H1 (cell line): ENCODE data around the gene LANCL1. TPM values are rescaled to one million over a fixed set of nuclear protein-coding genes. Genes with fewer than 3 reads are reported as not detected.

ENCODE experiments used
- CTCF ChIA-PET: fragments of 300-600 bp; sonication (Branson Sonifier 250); formaldehyde crosslinking; loops from one replicate; lab custom pipeline; 2021; ENCODE audit not compliant: partially characterized antibody; lab: Charles Lee
- POLR2A ChIA-PET: fragments of 300-600 bp; sonication (Branson Sonifier 250); formaldehyde crosslinking; loops from one replicate; lab custom pipeline; 2021; ENCODE audit warnings: inconsistent platforms; ENCODE audit not compliant: partially characterized antibody; lab: Charles Lee
- DNase-seq, 2 experiments: peaks; one replicate each; pipeline versions ENCODE4 v3.0.0 to v3.0.0-alpha.2; 2010 to 2022; ENCODE audit warnings: low spot score in 2 of 2, low read depth in 1 of 2, mixed read lengths in 1 of 2
- FAIRE-seq: peaks from 2 replicates; lab custom pipeline; 2011; peaks lifted over from hg19 to GRCh38; lab: Jason Lieb, UNC
- H2AFZ ChIP-seq: 2 replicates; pipeline ENCODE4 v1.8.1; 2012; ENCODE audit warnings: low read length, inconsistent platforms
- H2AK5ac ChIP-seq: 2 replicates; pipeline ENCODE4 v1.6.1; 2013; ENCODE audit warnings: low read depth, low read length
- H2BK120ac ChIP-seq: replicated peaks from 2 replicates; pipeline ENCODE3; 2013; ENCODE audit warnings: low read depth, low read length, inconsistent platforms
- H2BK12ac ChIP-seq: 2 replicates; pipeline ENCODE4 v1.6.1; 2013; ENCODE audit warnings: low read depth, low read length
- H2BK15ac ChIP-seq: 2 replicates; pipeline ENCODE4 v1.6.1; 2013; ENCODE audit warnings: low read length
- H2BK20ac ChIP-seq: 2 replicates; pipeline ENCODE4 v1.6.1; 2013; ENCODE audit warnings: low read length
- H2BK5ac ChIP-seq: 2 replicates; pipeline ENCODE4 v1.6.1; 2013; ENCODE audit warnings: low read depth, low read length
- H3K14ac ChIP-seq: 2 replicates; pipeline ENCODE4 v1.6.1; 2013; ENCODE audit warnings: inconsistent platforms; ENCODE audit not compliant: insufficient read length
- H3K18ac ChIP-seq: 2 replicates; pipeline ENCODE4 v1.6.1; 2013; ENCODE audit warnings: low read length; ENCODE audit errors: extremely low read depth
- H3K23ac ChIP-seq: 2 replicates; pipeline ENCODE4 v1.6.1; 2013; ENCODE audit warnings: inconsistent platforms; ENCODE audit not compliant: insufficient read length
- H3K23me2 ChIP-seq: 2 replicates; pipeline ENCODE4 v1.6.1; 2013; ENCODE audit warnings: low read depth, low read length
- H3K27ac ChIP-seq: 2 replicates; pipeline ENCODE4 v1.6.1; 2011; ENCODE audit warnings: low read depth, low read length, inconsistent platforms
- H3K27me3 ChIP-seq, 4 experiments: replicated peaks in 1 of 4; 1 replicate in 1 of 4; 2 replicates in 3 of 4; pipeline versions ENCODE4 v1.6.1 to v1.8.1; 2011 to 2013; ENCODE audit warnings: low read length in 3 of 4, mild to moderate bottlenecking in 3 of 4, inconsistent platforms in 2 of 4, mixed read lengths in 2 of 4, moderate library complexity in 1 of 4; ENCODE audit not compliant: control insufficient read depth in 3 of 4, insufficient read depth in 3 of 4; ENCODE audit errors: extremely low read depth in 1 of 4
- H3K36me3 ChIP-seq, 4 experiments: 2 replicates each; pipeline versions ENCODE4 v1.6.1 to v1.8.1; 2011 to 2013; ENCODE audit warnings: mild to moderate bottlenecking in 4 of 4, low read length in 3 of 4, moderate library complexity in 2 of 4, control low read depth in 1 of 4, inconsistent platforms in 1 of 4; ENCODE audit not compliant: insufficient read depth in 4 of 4, control insufficient read depth in 2 of 4
- H3K4ac ChIP-seq: replicated peaks from 2 replicates; pipeline ENCODE3; 2013; ENCODE audit warnings: low read length, low read depth, mixed read lengths, inconsistent platforms; ENCODE audit not compliant: insufficient read length
- H3K4me1 ChIP-seq, 4 experiments: replicated peaks in 1 of 4; 1 replicate in 1 of 4; 2 replicates in 3 of 4; pipeline versions ENCODE4 v1.6.1 to v1.8.1; 2011 to 2013; ENCODE audit warnings: low read length in 3 of 4, inconsistent platforms in 2 of 4, mixed read lengths in 1 of 4; ENCODE audit not compliant: insufficient read depth in 4 of 4, control insufficient read depth in 3 of 4
- H3K4me2 ChIP-seq, 2 experiments: 2 replicates each; pipeline versions ENCODE4 v1.6.1 to v1.8.1; 2011 to 2013; ENCODE audit warnings: low read depth in 2 of 2, low read length in 2 of 2, control low read depth in 1 of 2, inconsistent platforms in 1 of 2, mild to moderate bottlenecking in 1 of 2; ENCODE audit not compliant: insufficient read depth in 1 of 2
- H3K4me3 ChIP-seq, 4 experiments: fragments of 200-600, 300-600 bp in 1 of 4; sonication (generic), shearing (Covaris generic), sonication (Bioruptor Twin) in 1 of 4; 2 replicates each; pipeline versions ENCODE4 v1.5.1 to v1.8.1; 2011 to 2016; ENCODE audit warnings: low read length in 4 of 4, low read depth in 3 of 4, control low read depth in 2 of 4, inconsistent platforms in 2 of 4, mild to moderate bottlenecking in 2 of 4, mixed read lengths in 1 of 4, moderate library complexity in 1 of 4; ENCODE audit not compliant: insufficient read depth in 2 of 4; ENCODE audit errors: extremely low read depth in 1 of 4
- H3K56ac ChIP-seq: replicated peaks from 2 replicates; pipeline ENCODE3; 2013; ENCODE audit warnings: low read depth, mild to moderate bottlenecking, mixed read lengths, low read length, inconsistent platforms; ENCODE audit not compliant: insufficient read length
- H3K79me1 ChIP-seq: 2 replicates; pipeline ENCODE4 v1.6.1; 2013; ENCODE audit warnings: low read depth, low read length, control low read depth
- H3K79me2 ChIP-seq, 2 experiments: 2 replicates each; pipeline versions ENCODE4 v1.6.1 to v1.8.1; 2012 to 2013; ENCODE audit warnings: low read length in 2 of 2, mild to moderate bottlenecking in 2 of 2, inconsistent platforms in 1 of 2; ENCODE audit not compliant: insufficient read depth in 2 of 2, control insufficient read depth in 1 of 2
- H3K9ac ChIP-seq, 4 experiments: replicated peaks in 1 of 4; 1 replicate in 1 of 4; 2 replicates in 3 of 4; pipeline versions ENCODE4 v1.6.1 to v1.8.1; 2011 to 2013; ENCODE audit warnings: low read depth in 3 of 4, low read length in 3 of 4, control low read depth in 2 of 4, mild to moderate bottlenecking in 2 of 4, moderate library complexity in 2 of 4, inconsistent platforms in 1 of 4; ENCODE audit errors: extremely low read depth in 1 of 4
- H3K9me3 ChIP-seq, 2 experiments: 2 replicates each; pipeline versions ENCODE4 v1.6.1 to v1.8.1; 2012 to 2013; ENCODE audit warnings: mild to moderate bottlenecking in 2 of 2, moderate library complexity in 2 of 2, control low read depth in 1 of 2, inconsistent platforms in 1 of 2, low read depth in 1 of 2, low read length in 1 of 2, mixed read lengths in 1 of 2; ENCODE audit not compliant: insufficient read depth in 2 of 2
- H4K20me1 ChIP-seq, 2 experiments: replicated peaks in 1 of 2; 2 replicates each; pipeline versions ENCODE3 to v1.8.1; 2011 to 2013; ENCODE audit warnings: inconsistent platforms in 2 of 2, low read length in 2 of 2, mild to moderate bottlenecking in 1 of 2; ENCODE audit not compliant: insufficient read depth in 2 of 2, control insufficient read depth in 1 of 2
- H4K5ac ChIP-seq: 2 replicates; pipeline ENCODE4 v1.6.1; 2013; ENCODE audit warnings: low read length, low read depth, mixed read lengths, inconsistent platforms; ENCODE audit not compliant: insufficient read length
- H4K8ac ChIP-seq: 2 replicates; pipeline ENCODE4 v1.8.0; 2013; ENCODE audit warnings: mild to moderate bottlenecking, moderate library complexity, low read length, inconsistent platforms; ENCODE audit not compliant: insufficient read depth; ENCODE audit errors: extremely low read depth
- H4K91ac ChIP-seq: replicated peaks from 2 replicates; pipeline ENCODE3; 2013; ENCODE audit warnings: low read length, mixed read lengths, inconsistent platforms; ENCODE audit not compliant: insufficient read length
- CBX8 ChIP-seq: fragments of 300-800, 300-1000 bp; sonication (generic); IDR thresholded peaks from 2 replicates; pipeline ENCODE4 v1.7.1; 2016; ENCODE audit warnings: low read depth, low read length, borderline replicate concordance
- CEBPB ChIP-seq: IDR thresholded peaks from 2 replicates; pipeline ENCODE4 v1.6.1; 2012; ENCODE audit warnings: low read depth, low read length
- CHD2 ChIP-seq: IDR thresholded peaks from 2 replicates; pipeline ENCODE4 v1.6.1; 2012; ENCODE audit warnings: low read length, improper control_type of control experiment
- CREB1 ChIP-seq: IDR thresholded peaks from 2 replicates; pipeline ENCODE4 v1.6.1; 2012; ENCODE audit warnings: inconsistent platforms
- FOSL1 ChIP-seq: IDR thresholded peaks from 2 replicates; pipeline ENCODE4 v1.6.1; 2011; ENCODE audit warnings: mild to moderate bottlenecking, low read depth, low read length, moderate library complexity; ENCODE audit not compliant: insufficient read depth
- HDAC6 ChIP-seq: IDR thresholded peaks from one replicate; pipeline ENCODE4 v1.7.1; 2012; ENCODE audit warnings: low read depth, mild to moderate bottlenecking, inconsistent platforms, low read length, moderate library complexity
- JUN ChIP-seq: IDR thresholded peaks from 2 replicates; pipeline ENCODE4 v1.6.1; 2011; ENCODE audit warnings: low read depth, mild to moderate bottlenecking, improper control_type of control experiment, low read length
- KDM4A ChIP-seq: IDR thresholded peaks from one replicate; pipeline ENCODE4 v1.7.1; 2012; ENCODE audit warnings: low read depth, mild to moderate bottlenecking, moderate library complexity, low read length, inconsistent platforms; ENCODE audit not compliant: severe bottlenecking
- NANOG ChIP-seq: IDR thresholded peaks from 2 replicates; pipeline ENCODE4 v1.6.1; 2011; ENCODE audit warnings: low read length, low read depth, mild to moderate bottlenecking, inconsistent platforms; ENCODE audit not compliant: insufficient read depth, poor library complexity, severe bottlenecking
- RFX5 ChIP-seq: IDR thresholded peaks from 2 replicates; pipeline ENCODE4 v1.6.1; 2011; ENCODE audit warnings: low read depth, low read length, improper control_type of control experiment, borderline replicate concordance
- SAP30 ChIP-seq: fragments of 300-600 bp; sonication (generic); IDR thresholded peaks from 2 replicates; pipeline ENCODE4 v1.7.1; 2012; ENCODE audit warnings: low read length, moderate library complexity, mild to moderate bottlenecking, inconsistent platforms; ENCODE audit not compliant: insufficient read depth, insufficient replicate concordance
- SP2 ChIP-seq: IDR thresholded peaks from 2 replicates; pipeline ENCODE4 v1.6.1; 2012; ENCODE audit warnings: mild to moderate bottlenecking, low read length, inconsistent platforms
- SRF ChIP-seq: IDR thresholded peaks from 2 replicates; pipeline ENCODE4 v1.6.1; 2011; ENCODE audit warnings: mild to moderate bottlenecking, low read depth, low read length, moderate library complexity
- WGBS, 2 experiments: shearing (Covaris generic) in 1 of 2; methylation state at CpG; one replicate each; pipeline versions ENCODE4 v1.1.6 to v1.1.7; 2013 to 2015; ENCODE audit warnings: low lambda C conversion rate in 2 of 2, mixed read lengths in 2 of 2, inconsistent platforms in 1 of 2, low coverage in 1 of 2, missing lambda C conversion rate in 1 of 2; ENCODE audit not compliant: insufficient replicate concordance in 2 of 2, insufficient coverage in 1 of 2, insufficient read length in 1 of 2; ENCODE audit errors: extremely low coverage in 1 of 2, missing lambda C conversion rate in 1 of 2; 5-methylcytosine and 5-hydroxymethylcytosine counted together
- polyA plus RNA-seq, 7 experiments: library from polyadenylated mRNA; depleted of rRNA in 3 of 7; stranded (reverse) in 5 of 7; unstranded in 2 of 7; fragments of >200 nt in 5 of 7; fragments of 200-250 nt in 2 of 7; gene quantifications; 1 replicate in 5 of 7; 2 replicates in 1 of 7; 4 replicates in 1 of 7; pipeline versions ENCODE4 v1.2.1 to v1.2.3, GENCODE V29; 2011 to 2013; ENCODE audit warnings: missing spikeins in 2 of 7, mixed read lengths in 2 of 7
- total RNA-seq: library from RNA; stranded (reverse); fragmentation: NEBNext Ultra II Directional; extraction: Animal tissue kit (Norgen Biotek cat#: 25700); gene quantifications from 2 replicates; pipeline ENCODE4 v1.2.1, GENCODE V29; 2021

Gene LANCL1
- total and polyA plus RNA-seq, 2 of the 8 experiments (the other 6 are each of a cell fraction or from before 2014, with no cell fraction given), result 26.2 to 48.7 TPM

GRCh38 chr2:210460322-210461227 is 16.0 kb downstream of the LANCL1 start:
- Histone ChIP-seq H3K4me2 (no peak overlapping the region), H2AFZ (no peak overlapping the region), H3K56ac (no peak overlapping the region), H4K8ac (no peak overlapping the region), H4K91ac (no peak overlapping the region), H3K23ac (no peak overlapping the region), H3K79me2 (no peaks in the 10 kb centered on the region), H3K4me3 (no peak overlapping the region), H3K4me1 (no peaks in the 10 kb centered on the region), H4K20me1 (no peaks in the 10 kb centered on the region), H3K4ac (no peak overlapping the region), H2BK12ac (no peak overlapping the region), H2BK20ac (no peak overlapping the region), H3K14ac (no peak overlapping the region), H3K27ac (no peak overlapping the region), H2BK15ac (no peak overlapping the region), H3K18ac (no peak overlapping the region), H4K5ac (no peak overlapping the region), H3K79me1 (no peaks in the 10 kb centered on the region; the same call in 1 of the 2 replicates), H3K36me3 (peaks cover 2 to 27% (median 6%) of the 10 kb centered on the region in 4 experiments; a peak in 7 of 8 replicates), H3K27me3 (no peaks in the 10 kb centered on the region), H2AK5ac (no peak overlapping the region), H2BK5ac (no peak overlapping the region), H3K23me2 (no peaks in the 10 kb centered on the region), H2BK120ac (no peak overlapping the region), H3K9ac (no peak overlapping the region), H3K9me3 (no peaks in the 10 kb centered on the region)
- 87% methylated on average over 3 of the region's 3 CpGs; no CpG with 5 or more reads in 1 of the 2 experiments for WGBS, 2 experiments
- ChIA-PET POLR2A (interaction anchor here (0.6 to 1.2 kb wide), 2 partner anchors 11 to 896 kb away, joined by 3 to 4 read pairs; no protein-coding TSS in a partner anchor), CTCF (interaction anchor here (0.6 to 1.3 kb wide), 4 partner anchors 12 to 1092 kb away, joined by 3 to 8 read pairs (median 3); no protein-coding TSS in a partner anchor)
- DNase-seq, result no peak
- FAIRE-seq, result no peak
- no peak for TF ChIP-seq SAP30
- TF ChIP-seq CREB1, result no peak
- TF ChIP-seq CBX8, result no peak
- no peak for TF ChIP-seq CHD2
- no peak for TF ChIP-seq SP2
- TF ChIP-seq HDAC6, result no peak
- TF ChIP-seq FOSL1, result no peak
- TF ChIP-seq JUN, result no peak
- TF ChIP-seq NANOG, result no peak
- TF ChIP-seq CEBPB, result no peak
- TF ChIP-seq SRF, result no peak
- no peak for TF ChIP-seq KDM4A
- no peak for TF ChIP-seq RFX5
